Activated T-cell treated with anti-CD3 and anti-CD28 coated beads for 48 hours (primary cell): ENCODE data around the gene OLFML1.

Experiments
- DNase-seq: peaks from one replicate; pipeline ENCODE4 v3.0.0-alpha.2; 2020; ENCODE audit warnings: low read depth

OLFML1 gene

DNA sequence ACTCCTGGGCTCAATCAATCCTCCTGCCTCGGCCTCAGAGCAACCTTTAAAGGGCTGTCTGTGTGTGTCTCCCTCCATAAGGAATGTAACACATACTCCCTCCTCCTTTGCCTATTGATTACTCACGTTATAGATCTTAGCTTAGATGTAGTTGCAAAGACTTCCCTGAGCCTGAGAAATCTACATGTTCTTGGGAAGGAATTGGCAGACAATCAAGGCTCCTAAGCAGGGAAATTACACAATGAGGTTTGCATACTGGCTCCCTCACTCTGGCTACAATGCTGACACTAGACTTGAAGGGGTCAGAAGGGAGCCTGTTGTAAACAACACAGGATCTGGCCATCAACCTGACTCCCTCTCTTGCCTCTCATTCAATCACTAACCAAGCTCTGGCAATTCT is 5.2 kb upstream of the OLFML1 start:
- DNase-seq, result no peak

DNA sequence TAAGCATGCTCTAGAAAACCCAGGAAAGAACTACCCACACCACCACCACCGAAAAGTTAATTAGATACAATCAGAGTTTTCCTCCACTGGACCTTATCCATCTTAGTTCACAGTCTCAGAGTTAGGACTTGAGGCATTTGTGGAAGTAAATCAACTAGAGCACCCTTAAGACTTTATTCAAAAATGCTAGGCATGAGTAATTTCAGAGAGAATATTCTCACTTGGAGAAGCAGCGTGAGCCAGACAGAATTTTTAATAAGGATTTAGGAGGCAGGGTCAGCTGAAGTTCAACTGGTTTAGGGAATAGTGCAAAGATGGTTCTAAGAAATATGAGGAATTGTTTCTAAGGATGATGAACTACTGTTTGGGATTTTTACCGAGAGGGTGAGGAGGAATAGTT is 1.2 kb upstream of the OLFML1 start:
- no peak for DNase-seq

DNA sequence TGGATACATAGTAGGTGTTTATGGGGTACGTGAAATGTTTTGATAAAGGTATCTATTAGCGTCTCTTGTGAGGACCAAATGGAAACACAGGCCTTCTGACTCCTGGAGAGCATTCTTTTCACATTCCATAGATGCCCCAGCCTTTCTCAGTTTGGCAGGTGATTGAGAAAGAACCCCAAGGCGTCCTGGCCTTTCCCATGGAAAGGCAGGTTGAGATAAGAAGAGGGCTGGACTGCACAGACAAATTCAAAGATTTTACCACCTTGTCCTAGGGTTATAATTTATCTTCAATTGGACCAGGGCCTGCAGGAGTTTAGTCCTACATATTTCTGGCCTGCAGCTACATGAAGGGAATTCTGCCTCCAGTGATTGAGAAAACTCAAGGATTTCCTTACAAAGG is 661 bp upstream of the OLFML1 start:
- no peak for DNase-seq

DNA sequence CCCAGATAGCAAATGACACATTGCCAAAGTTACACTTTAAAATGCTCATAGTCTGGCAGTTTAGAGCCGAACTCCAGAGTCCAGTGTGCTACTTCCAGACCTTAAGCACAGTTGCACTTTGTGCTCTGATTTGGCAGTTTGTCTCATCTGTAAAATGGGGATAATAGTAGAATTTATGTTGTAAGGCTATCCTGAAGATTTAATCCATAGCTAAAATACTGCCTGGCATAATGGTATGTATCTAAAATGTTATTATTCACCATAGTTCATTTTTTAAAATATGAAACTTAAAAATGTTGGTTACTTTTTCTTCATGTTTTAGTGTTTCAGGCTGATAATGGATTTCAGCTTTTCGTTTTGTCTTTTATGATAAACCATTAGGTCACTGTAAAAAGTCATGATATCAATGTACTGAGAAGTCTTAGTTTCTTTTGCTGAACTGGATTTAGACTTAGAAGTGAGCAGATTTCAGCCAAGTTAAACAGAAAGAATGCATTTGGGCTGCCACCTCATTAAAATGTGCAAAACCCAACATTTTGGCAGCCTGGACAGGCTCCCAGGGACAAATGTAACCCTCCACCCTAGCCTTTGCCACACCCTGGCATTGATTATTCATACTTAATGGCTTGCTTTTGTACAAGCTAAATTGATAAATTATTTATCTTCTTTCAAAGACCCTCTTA is 933 bp downstream of the OLFML1 start:
- no peak for DNase-seq

DNA sequence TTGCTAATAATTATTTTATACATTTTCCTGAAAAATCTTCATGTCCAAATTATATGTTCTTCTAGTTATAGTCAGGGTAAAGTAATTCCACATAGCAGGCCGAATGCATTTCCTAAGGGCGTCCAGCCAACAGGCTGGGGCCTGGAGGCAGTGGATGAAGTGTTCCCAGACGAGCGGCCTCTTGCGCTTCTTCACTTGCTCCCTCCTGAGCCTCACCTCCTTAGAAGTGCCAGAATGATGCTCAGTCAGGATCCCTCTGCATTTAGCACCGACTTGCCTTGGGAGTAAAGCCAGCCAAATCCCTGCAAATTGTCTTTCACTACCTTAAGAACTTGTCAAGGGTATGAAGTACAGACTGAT is 1.5 kb downstream of the OLFML1 start:
- no peak for DNase-seq

DNA sequence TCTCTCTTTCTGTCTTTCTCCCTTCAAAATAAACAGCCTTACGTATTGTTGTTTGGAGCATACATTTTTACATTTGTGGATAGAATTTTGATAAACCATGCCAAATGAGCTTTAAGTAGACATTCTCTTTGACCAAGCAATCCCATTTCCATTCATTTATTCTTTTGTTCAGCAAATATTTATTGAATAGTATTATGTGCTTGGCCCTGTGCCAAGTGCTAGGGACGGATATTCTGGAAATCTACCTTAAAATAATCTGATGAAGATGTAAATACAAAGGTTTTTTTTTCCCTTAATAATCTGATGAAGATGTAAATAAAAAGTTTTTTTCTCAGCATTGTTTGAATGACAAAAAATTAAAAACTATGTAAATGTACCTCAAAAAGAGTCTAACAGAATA is 2.1 kb downstream of the OLFML1 start:
- DNase-seq, result no peak

DNA sequence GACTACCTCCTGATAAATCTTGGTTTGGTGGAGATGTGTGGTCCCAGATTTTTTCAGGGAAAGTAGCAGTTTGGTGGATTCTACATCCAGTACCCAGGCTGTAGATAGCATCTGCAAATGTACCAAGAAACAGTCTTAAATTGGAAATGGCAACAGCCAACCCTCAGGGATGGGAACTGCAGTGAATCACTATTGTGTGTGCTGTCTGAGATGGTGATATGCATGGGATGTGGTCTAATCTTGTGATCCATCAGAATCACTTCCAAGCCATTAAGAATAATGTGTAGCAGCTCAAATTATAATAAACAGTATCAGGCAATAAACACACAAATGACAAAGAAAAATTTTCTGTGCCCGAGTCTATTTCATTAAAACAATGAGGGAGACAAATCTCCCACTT is 3.4 kb downstream of the OLFML1 start:
- DNase-seq, result no peak

DNA sequence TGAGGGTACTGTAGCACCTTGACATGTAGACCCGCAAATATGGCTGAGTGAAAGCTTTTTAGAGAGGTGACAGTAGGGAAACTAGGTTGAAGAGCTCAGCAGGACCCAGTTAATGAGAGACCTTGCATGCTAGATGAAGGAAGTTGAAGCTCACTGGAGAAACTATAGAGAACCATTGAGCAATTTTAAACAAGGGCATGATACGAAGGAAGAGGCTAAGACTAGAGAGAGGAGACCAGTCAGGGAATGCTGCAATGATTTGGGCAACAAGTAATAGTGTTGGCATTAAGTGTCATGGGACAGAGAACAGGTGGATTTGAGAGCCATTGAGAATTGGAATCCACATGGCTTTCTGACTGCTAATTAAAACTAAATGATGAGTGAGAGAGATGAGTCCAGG is 4.1 kb downstream of the OLFML1 start:
- no peak for DNase-seq

DNA sequence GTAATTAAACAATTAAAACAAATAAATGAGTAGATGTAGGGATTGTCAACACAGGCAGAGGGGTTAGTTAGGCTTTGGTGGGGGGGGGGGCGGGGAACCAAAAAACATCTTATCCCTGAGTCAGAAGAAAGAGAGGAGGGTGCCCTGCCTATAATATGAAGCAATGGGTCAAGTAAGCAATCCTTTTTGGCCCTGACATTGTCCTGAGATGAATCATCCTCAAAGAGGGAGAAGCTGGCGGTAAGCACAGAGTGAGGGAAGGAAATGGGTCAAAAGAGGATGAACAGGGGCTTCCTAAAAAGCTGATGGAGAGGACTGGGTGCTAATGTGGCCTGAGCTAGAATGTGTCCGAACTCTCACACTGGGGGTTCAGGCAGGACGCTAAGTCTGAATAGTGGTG is 4.7 kb downstream of the OLFML1 start:
- DNase-seq, result no peak

DNA sequence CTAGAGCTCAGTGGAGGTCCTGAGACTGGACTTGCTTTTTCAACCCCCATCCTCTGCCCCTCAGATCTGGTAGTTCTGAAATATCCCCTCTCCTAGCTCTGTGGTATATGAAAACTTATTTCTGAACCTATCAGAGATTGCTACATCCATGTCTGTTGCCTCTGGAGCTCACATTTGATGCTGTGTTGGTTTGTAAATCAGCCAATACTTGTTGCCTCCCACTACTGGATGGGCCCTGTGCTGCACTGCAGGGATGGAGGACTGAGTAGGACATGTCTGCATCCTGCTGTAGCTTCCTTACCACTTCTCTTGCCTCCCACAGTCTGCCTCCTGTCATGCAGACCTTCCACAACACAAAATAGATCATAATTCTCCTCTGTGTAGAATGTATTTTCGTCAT is 5.2 kb downstream of the OLFML1 start:
- no peak for DNase-seq

DNA sequence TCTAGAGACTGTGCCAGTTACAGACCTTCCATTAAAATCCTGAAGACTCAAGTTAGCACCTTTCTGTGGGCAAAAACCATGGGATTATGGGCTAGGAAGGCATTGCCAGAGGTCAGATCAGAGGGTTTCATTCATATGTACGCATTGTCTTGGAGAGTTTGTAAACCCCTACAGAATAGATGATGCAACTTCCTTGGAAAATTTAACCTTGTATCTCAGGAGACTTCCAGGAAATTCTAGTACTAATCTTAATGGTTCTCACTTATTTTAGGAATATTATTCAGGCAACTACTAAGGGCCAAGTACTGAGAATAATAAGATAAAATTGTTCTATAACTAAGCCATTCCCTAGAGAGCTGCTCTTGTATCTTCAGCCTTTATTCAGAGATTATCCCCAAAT is 6.9 kb downstream of the OLFML1 start:
- no peak for DNase-seq

DNA sequence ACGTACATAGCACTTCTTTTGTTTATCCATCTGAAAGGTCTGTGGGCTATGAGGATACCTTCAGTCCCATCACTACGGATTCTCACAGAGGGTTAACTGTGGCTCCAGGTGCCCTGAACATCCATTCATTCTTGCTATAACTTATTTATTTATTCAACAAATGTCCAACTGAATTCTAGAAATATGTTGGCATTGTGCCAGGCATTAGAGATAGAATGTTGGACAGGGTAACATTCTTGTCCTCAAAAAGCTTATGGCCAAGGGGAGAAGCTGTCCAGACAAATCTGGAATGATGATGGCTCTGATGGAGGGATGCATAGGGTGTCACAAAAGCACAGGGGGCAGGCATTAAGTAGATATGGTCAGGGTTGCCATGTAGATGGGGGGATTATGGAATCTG is 8.4 kb downstream of the OLFML1 start:
- no peak for DNase-seq

DNA sequence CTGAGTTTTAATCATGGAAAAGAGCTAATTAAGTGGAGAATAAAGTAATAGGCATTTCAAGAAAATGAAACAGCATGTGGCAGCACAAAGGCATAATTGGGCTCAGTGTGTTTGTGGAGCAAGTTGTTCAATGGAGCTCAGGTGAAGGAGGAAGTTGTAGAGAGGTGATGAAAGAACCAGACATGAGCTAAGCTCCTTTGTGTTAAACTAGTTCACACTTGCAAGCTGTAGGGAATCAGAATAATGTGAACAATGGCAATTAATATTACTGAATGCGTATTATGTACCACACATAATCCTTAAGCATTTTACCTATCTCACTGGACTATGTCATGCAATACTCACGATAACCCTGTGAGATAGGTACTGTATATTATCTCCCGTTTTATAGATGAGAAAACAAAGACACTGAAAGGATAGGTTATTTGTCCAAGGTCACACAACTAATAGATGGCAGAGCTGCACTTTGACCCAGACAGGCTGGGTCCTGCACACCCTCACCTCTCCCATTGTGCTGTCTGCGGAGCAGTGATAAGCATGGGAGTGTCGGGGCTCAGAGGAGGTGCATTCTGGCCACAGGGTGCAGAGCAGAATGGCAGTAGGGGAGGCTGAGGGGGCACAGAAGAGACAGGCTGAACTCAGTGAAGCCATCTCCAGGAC is 8.9 kb downstream of the OLFML1 start:
- DNase-seq, result no peak

DNA sequence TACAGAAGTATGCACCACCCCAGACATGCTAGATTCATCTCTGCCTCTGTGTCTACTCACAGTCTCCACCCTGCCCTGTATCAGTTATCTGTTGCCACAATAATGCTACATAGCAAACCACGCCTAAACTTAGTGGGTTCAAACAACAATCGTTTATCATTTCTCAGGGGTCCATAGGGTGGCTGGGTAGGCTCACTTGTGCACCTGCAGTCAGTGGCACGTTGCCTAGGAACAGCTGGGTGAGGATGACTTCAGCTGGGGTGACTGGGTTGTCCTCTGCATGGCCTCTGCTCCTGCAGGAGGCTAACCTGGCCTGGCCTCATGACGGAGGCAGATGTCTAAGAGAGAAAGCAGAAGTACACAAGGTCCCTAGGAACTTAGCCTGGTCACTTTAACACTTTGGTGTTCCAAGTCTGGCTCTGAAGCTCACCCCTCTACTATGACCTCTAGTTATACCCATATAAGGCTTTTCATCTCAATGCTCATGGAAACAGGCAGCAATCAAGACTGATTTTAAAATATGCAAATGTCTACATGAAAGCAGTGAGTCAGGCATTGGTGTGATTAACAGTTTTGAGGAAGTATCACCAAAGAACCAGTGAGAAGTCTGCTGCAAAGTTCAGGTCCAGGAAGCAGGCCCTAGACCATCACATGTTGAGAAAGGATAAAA is 10.7 kb downstream of the OLFML1 start:
- no peak for DNase-seq

DNA sequence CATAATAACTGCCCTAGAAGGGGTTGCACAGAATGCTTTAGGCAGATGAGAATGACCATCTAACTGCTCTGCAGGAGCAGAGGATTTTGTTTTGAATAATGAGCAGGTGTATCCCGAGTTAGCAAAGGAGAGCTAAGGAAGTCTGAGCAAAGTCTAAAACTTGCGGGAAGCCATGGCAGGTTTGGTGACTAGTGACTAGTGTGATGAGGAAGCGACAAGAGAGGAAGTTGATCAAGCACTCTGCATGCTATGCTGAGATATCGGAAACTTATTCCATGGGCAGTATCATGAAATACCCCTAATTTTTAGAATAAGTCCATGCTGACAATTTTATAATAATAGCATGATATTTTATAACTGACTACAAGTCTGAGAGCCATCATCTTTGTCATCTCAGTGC is 12.9 kb downstream of the OLFML1 start:
- no peak for DNase-seq

DNA sequence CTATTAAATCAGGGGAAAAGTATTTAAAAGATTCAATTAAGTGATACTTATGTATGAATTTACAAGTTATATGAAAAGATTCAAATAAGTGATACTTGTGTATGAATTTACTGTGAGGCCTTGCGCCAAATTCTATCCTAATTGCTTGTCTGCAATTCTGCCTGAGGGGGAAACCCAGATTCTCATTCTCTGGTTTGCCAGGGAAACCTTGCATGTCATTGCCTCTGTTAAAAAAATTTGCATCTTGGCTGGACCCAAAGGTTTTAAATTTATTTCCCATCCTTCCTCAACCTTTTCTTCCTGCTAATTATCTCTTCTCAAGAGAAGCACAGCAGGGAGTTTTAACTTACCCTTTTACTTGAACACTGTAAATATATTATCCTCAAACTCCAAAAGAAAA is 13.8 kb downstream of the OLFML1 start:
- DNase-seq, result no peak

DNA sequence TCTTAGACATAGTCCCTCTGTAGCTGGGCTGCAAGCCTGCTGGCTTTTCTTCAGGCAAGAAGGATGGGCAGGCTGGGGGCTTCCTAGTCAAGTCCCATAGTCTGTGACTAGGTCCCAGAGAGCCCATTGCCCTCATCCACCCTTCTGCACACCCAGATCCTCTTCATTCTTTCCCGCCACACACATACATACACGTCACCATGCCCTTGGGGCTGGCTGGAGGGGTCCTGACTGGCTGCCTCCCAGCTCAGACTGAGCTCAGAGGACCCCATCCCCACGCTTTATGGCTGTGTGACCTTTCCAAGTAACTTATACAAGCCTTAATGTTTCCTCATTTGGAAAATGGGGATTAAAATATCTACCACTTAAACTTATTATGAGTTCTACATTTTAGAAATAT is 14.9 kb downstream of the OLFML1 start:
- DNase-seq, result no peak

DNA sequence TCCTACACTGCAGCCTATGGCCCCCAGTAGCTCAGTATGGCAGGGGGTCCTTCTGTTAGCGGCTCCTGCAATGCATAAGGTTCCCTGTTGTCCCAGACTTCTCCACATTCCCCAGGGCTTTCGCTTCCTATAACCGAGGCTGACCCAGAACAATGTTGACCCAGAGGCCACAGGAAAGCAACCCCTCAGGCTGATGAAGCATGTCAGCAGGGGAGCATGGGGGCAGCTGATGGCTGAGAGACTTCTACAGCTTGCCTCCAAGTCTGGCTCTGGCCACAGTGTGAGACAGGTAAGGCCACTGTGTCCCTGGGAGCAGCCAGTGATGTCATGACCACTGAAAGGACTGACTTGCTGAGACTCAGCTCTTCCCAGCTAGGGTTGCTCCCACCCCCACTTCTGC is 15.9 kb downstream of the OLFML1 start:
- no peak for DNase-seq

DNA sequence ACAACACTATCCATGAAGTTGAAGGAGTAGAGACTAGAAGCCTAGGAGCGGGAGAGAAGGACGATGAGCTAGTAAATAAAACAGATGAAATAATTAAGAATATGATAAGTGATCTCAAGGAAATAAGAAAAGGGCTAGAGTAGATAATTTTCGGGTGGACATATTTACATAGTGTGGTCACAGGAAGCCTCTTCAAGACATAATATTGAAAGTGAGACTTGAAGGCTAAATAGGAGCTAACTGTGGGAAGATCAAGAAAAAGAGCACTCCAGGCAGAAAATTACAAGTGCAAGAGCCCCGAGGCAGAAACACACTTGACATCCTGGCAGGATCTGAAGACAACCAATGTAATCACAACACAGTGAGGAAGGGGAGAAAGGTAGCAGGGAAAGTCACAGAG is 16.6 kb downstream of the OLFML1 start:
- DNase-seq, result no peak

DNA sequence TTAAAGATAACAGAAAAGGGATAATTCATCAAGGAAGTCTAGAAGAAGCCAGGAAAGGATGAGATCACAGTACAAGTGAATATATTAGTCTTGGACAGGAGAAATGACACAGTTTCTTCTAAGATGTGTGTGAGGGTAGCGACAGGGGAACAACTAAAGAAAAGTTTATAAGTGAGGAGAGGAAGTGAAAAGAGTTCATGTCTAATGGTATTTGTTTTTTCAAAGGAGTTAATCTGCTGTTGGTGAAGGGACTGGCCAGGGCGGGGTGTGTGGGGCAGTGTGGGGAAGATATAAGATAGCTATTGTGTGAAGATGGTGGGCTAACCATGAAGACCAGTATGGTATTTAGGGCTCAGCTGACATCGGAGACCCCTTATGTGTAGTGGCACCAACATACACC is 20.9 kb downstream of the OLFML1 start:
- no peak for DNase-seq

DNA sequence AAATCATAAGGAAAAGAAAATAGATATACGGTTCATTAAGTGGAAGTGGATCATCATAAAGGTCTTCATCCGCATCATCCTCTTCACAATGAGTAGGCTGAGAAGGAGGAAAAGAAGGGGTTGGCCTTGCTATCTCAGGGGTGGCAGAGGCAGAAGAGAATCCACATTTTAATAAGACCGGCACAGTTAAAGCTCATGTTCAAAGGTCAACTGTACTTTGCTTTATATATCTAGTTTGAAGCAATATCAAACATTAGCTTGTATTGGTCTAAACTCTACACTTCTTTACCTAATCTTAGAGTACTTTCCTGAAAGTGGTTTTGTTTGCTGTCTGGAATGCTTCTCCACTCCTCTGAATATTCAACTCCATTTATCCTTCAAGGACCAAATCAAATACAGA is 22.8 kb downstream of the OLFML1 start:
- DNase-seq, result no peak

DNA sequence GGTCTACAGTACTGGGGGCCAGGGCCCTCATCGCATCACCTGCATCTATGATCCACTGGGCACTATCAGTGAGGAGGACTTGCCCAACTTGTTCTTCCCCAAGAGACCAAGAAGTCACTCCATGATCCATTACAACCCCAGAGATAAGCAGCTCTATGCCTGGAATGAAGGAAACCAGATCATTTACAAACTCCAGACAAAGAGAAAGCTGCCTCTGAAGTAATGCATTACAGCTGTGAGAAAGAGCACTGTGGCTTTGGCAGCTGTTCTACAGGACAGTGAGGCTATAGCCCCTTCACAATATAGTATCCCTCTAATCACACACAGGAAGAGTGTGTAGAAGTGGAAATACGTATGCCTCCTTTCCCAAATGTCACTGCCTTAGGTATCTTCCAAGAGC is 24.7 kb downstream of the OLFML1 start:
- DNase-seq, result no peak

DNA sequence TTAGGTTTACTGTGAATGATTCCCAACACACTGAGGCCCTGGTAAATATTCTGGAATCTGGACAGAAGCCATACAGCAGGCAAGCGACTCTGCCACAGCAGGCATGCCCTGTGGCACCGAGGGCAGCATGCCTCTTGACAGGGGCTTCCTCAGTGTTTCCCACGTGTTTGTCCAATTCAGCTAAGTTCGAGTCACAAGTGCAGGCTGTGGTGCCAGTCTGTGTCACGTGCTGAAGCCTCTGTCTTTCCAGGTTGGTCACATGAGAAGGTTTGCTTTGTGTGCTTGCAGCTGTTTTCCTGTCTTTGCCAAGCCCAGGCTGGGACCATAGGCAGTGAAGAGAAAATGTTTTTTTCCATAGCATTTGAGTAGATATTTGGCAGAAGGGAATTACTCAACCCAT is 26.1 kb downstream of the OLFML1 start:
- DNase-seq, result no peak
